ENCODE data around the gene MAGEB6B. TPM values are rescaled to one million over a fixed set of nuclear protein-coding genes. Genes with fewer than 3 reads are reported as not detected.
"Not testable (repeated sequence)": the region's sequence is repeated elsewhere in the genome, so short reads cannot be mapped to it uniquely, and the experiment has no call there.

Gene MAGEB6B
- not detected for total RNA-seq

GRCh38 chrX:26160301-26160700 lies at the start of gene MAGEB6B:
Gene MAGEB6B (plus strand): TSS chrX:26160601. CDS start chrX:26160601, 0 bp downstream.
- POLR2A ChIA-PET = no interaction called here
- CTCF ChIA-PET = no interaction called here

GRCh38 chrX:26138274-26138673 lies 22.1 kb upstream of the MAGEB6B start, which contains the start of gene MAGEB18:
Gene MAGEB18 (plus strand): TSS chrX:26138343. CDS start chrX:26138986, 643 bp downstream.
- POLR2A ChIA-PET = no interaction called here
- CTCF ChIA-PET = no interaction called here

GRCh38 chrX:26146024-26146423 lies 14.4 kb upstream of the MAGEB6B start:
- ChIA-PET CTCF (no interaction called here), POLR2A (no interaction called here)

GRCh38 chrX:26192204-26192603 lies 31.8 kb downstream of the MAGEB6B start, which contains the start of gene MAGEB6:
Gene MAGEB6 (plus strand): TSS chrX:26192440. CDS start chrX:26193847, 1,407 bp downstream.
- POLR2A ChIA-PET = no interaction called here
- CTCF ChIA-PET = no interaction called here

GRCh38 chrX:26203561-26203960 lies 43.2 kb downstream of the MAGEB6B start:
- POLR2A ChIA-PET = no interaction called here
- CTCF ChIA-PET = no interaction called here

- CTCF ChIA-PET, POLR2A ChIA-PET: not testable (repeated sequence)
Measured at GRCh38 chrX:26204717-26205116, 44.3 kb downstream of the MAGEB6B start.

GRCh38 chrX:26208012-26208411 lies 47.6 kb downstream of the MAGEB6B start:
- ChIA-PET CTCF (no interaction called here), POLR2A (no interaction called here)

Other genes with a start within 250 kb of the MAGEB6B start
- not detected for gene MAGEB18, start 22.3 kb upstream of the MAGEB6B start, total RNA-seq
- not detected for gene MAGEB6, start 31.8 kb downstream of the MAGEB6B start, total RNA-seq
- not detected for gene MAGEB5, start 55.6 kb downstream of the MAGEB6B start, total RNA-seq